Heart left ventricle (tissue), 16 donors: ENCODE results near the gene ZMAT3. TPM values are rescaled to one million over a fixed set of nuclear protein-coding genes. Genes with fewer than 3 reads are reported as not detected.
"Not testable (repeated sequence)": the region's sequence is repeated elsewhere in the genome, so short reads cannot be mapped to it uniquely, and the experiment has no call there.

Source experiments
- ATAC-seq, 4 donors: fragments of 200-7000 bp; cut with Tn5 transposase; one replicate each; pipeline ENCODE4 v1.9.1; 2020 to 2022; ENCODE audit warnings: moderate library complexity in 4 of 4, mild to moderate bottlenecking in 3 of 4, moderate number of reproducible peaks in 1 of 4
- DNase-seq, 5 donors: peaks; one replicate each; pipeline ENCODE4 v3.0.0-alpha.2; 2020
- H3K27ac ChIP-seq, 12 donors: fragments of 200-600 bp; sonication (generic) in 4 of 12; one replicate each; pipeline versions ENCODE4 v1.5.0 to v1.8.0; 2016 to 2022; ENCODE audit warnings: mild to moderate bottlenecking in 2 of 12
- H3K27me3 ChIP-seq, 9 donors: fragments of 200-600 bp; sonication (generic) in 2 of 9; one replicate each; pipeline versions ENCODE4 v1.5.1 to v1.8.0; 2016 to 2022; ENCODE audit warnings: mild to moderate bottlenecking in 3 of 9
- H3K36me3 ChIP-seq, 9 donors: fragments of 200-600 bp; sonication (generic) in 2 of 9; one replicate each; pipeline versions ENCODE4 v1.5.0 to v1.8.0; 2018 to 2022; ENCODE audit warnings: mild to moderate bottlenecking in 2 of 9
- H3K4me1 ChIP-seq, 12 donors: fragments of 200-600 bp; sonication (generic) in 4 of 12; one replicate each; pipeline versions ENCODE4 v1.5.0 to v1.8.0; 2016 to 2022; ENCODE audit warnings: mild to moderate bottlenecking in 3 of 12
- H3K4me3 ChIP-seq, 12 donors: fragments of 200-600 bp; sonication (generic) in 4 of 12; one replicate each; pipeline versions ENCODE4 v1.5.0 to v1.8.0; 2017 to 2022; ENCODE audit warnings: mild to moderate bottlenecking in 9 of 12, moderate library complexity in 4 of 12
- H3K9me3 ChIP-seq, 12 donors: fragments of 200-600 bp; sonication (generic) in 4 of 12; one replicate each; pipeline versions ENCODE4 v1.5.0 to v1.8.0; 2016 to 2022; ENCODE audit warnings: mild to moderate bottlenecking in 1 of 12
- CTCF ChIP-seq, 12 donors: fragments of 200-600 bp; sonication (generic) in 4 of 12; IDR thresholded peaks; one replicate each; pipeline versions ENCODE4 v1.5.0 to v1.8.0; 2018 to 2022; ENCODE audit warnings: antibody characterized with exemption in 12 of 12, mild to moderate bottlenecking in 5 of 12
- POLR2A ChIP-seq, 2 donors: fragments of 450-650 bp; IDR thresholded peaks; one replicate each; pipeline ENCODE4 v1.6.1; 2017; ENCODE audit warnings: antibody characterized with exemption in 2 of 2, mild to moderate bottlenecking in 2 of 2, moderate library complexity in 2 of 2
- WGBS, 4 donors: extraction: QIAGEN DNeasy Blood & Tissue Kit in 2 of 4; methylation state at CpG; one replicate each; pipeline versions ENCODE4 v1.1.5 to v1.1.7; 2013 to 2018; 5-methylcytosine and 5-hydroxymethylcytosine counted together
- intact Hi-C, 10 donors: fragments of 100-400 bp; cut with DNase I; formaldehyde crosslinking; loops; one replicate each; pipeline versions ENCODE4 v1.11.1 to v1.14.2; 2022
- polyA plus RNA-seq, 2 donors: library from polyadenylated mRNA; stranded (reverse); fragments of 200-250 nt; gene quantifications; one replicate each; pipeline ENCODE4 v1.2.3, GENCODE V29; 2013
- total RNA-seq, 9 donors: library from RNA; depleted of rRNA in 2 of 9; stranded (reverse); fragments of >200 nt in 2 of 9; fragmentation: NEBNext Ultra II Directional in 3 of 9; extraction: Animal tissue kit (Norgen Biotek cat#: 25700) in 3 of 9; gene quantifications; one replicate each; pipeline versions ENCODE4 v1.1.0 to v1.2.4, GENCODE V29; 2016 to 2023
- donor health status: ischemic (EF 13 %, LVEDD 7.1; RV severe dilation, severe dysfunction).
- donor health status: healthy with polysubstance abuse.
- donor health status: DM: no; HTN: yes; CAD: no.
- donor health status: DM: no; HTN: no; CAD: no.
- donor health status: ischemic (EF 25% LVEDD 6.9; RV normal size, moderate dysfunction).
- donor health status: ischemic (EF 25% LVEDD 5.7; RV mildly dilated, moderate dysfunction).
- donor health status: healthy.
- donor health status: DM: yes; HTN: yes; CAD: no.
- donor health status: ischemic (EF 35%, LVEDD 5.7; RV mildly dilated, moderate dysfunction).
- donor health status: nonischemic (EF 11% LVEDD 7.7; RV severe dilation, severe dysfunction).
- donor health status: DM: yes; HTN: yes; CAD: no.
- donor health status: PGD.
- donor health status: ischemic (EF 29% LVEDD 5.4; RV normal size, mild dysfunction).
- donor health status: nonischemic (EF 23%, LVEDD 6.1; RV moderate dilation, normal function).

The ZMAT3 gene
- total and polyA plus RNA-seq, 11 donors = 2.0 to 23.2 (median 14.3) TPM

GRCh38 chr3:179067839-179068238 lies 3.8 kb downstream of the ZMAT3 start:
- WGBS, 4 donors = 18 to 36% (median 24%) methylated on average over 4 of the region's 4 CpGs
- TF ChIP-seq POLR2A (IDR thresholded peaks at IDR 0.05) = no peak
- TF ChIP-seq CTCF (IDR thresholded peaks at IDR 0.05) = no peak

GRCh38 chr3:179067291-179067690 lies 4.3 kb downstream of the ZMAT3 start:
- H3K4me3 ChIP-seq = no peak overlapping the region
- H3K36me3 ChIP-seq = peaks cover 0 to 32% (median 25%) of the 10 kb centered on the region in 9 donors
- TF ChIP-seq CTCF (IDR thresholded peaks at IDR 0.05) (no peak), POLR2A (IDR thresholded peaks at IDR 0.05) (no peak)
- no peaks in the 10 kb centered on the region for H3K9me3 ChIP-seq
- no peak overlapping the region for H3K27ac ChIP-seq
- WGBS, 4 donors = 80 to 92% (median 80%) methylated on average over 1 of the region's 1 CpG
- ATAC-seq (no peak), DNase-seq (no peak)
- no peaks in the 10 kb centered on the region for H3K27me3 ChIP-seq
- intact Hi-C loops = loop anchor here in 1 of 10 donors (5.0 kb wide), 1 partner anchor 50 kb away; no protein-coding TSS in a partner anchor
- peaks cover 0 to 44% (median 22%) of the 10 kb centered on the region in 12 donors for H3K4me1 ChIP-seq

More at GRCh38 chr3:179067839-179068238, 3.8 kb downstream of the ZMAT3 start:
- DNase-seq (no peak), ATAC-seq (no peak)
- Histone ChIP-seq H3K27ac (no peak overlapping the region), H3K27me3 (no peaks in the 10 kb centered on the region), H3K4me1 (peaks cover 0 to 46% (median 23%) of the 10 kb centered on the region in 12 donors), H3K36me3 (peaks cover 0 to 32% (median 25%) of the 10 kb centered on the region in 9 donors), H3K9me3 (no peaks in the 10 kb centered on the region), H3K4me3 (no peak overlapping the region)
- intact Hi-C loops = loop anchor here in 1 of 10 donors (5.0 kb wide), 1 partner anchor 51 kb away; no protein-coding TSS in a partner anchor

- H3K27me3 ChIP-seq = no peaks in the 10 kb centered on the region
- ATAC-seq (no peak), DNase-seq (no peak)
- no peak overlapping the region for H3K27ac ChIP-seq
- peaks cover 0 to 34% (median 25%) of the 10 kb centered on the region in 9 donors for H3K36me3 ChIP-seq
- H3K4me1 ChIP-seq = peaks cover 0 to 24% (median 9%) of the 10 kb centered on the region in 12 donors
- no peaks in the 10 kb centered on the region for H3K9me3 ChIP-seq
- intact Hi-C loops = no loop called here
- TF ChIP-seq POLR2A (IDR thresholded peaks at IDR 0.05) = no peak
- TF ChIP-seq CTCF (IDR thresholded peaks at IDR 0.05) = no peak
- H3K4me3 ChIP-seq = no peak overlapping the region
- 84 to 93% (median 89%) methylated on average over 6 of the region's 6 CpGs for WGBS, 4 donors
Observed at GRCh38 chr3:179063945-179064560, 7.6 kb downstream of the ZMAT3 start.

DNA sequence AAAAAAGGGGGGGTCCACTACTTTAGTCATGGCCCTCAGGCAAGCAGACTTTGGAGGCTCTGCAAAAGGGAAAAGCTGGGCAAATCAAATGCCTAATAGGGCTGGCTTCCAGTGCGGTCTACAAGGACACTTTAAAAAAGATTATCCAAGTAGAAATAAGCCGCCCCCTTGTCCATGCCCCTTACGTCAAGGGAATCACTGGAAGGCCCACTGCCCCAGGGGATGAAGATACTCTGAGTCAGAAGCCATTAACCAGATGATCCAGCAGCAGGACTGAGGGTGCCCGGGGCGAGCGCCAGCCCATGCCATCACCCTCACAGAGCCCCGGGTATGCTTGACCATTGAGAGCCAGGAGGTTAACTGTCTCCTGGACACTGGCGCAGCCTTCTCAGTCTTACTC lies 15.3 kb downstream of the ZMAT3 start:
- 92 to 97% (median 95%) methylated on average over 8 of the region's 8 CpGs for WGBS, 4 donors
- Histone ChIP-seq H3K4me1 (peaks cover 0 to 3% (median 0%) of the 10 kb centered on the region in 12 donors), H3K36me3 (peaks cover 0 to 20% (median 2%) of the 10 kb centered on the region in 9 donors), H3K27me3 (no peaks in the 10 kb centered on the region), H3K9me3 (peaks cover 0 to 19% (median 0%) of the 10 kb centered on the region in 12 donors), H3K4me3 (no peak overlapping the region), H3K27ac (no peak overlapping the region)
- intact Hi-C loops = no loop called here
- ATAC-seq (no peak), DNase-seq (no peak)
- no peak for TF ChIP-seq CTCF (IDR thresholded peaks at IDR 0.05)

DNA sequence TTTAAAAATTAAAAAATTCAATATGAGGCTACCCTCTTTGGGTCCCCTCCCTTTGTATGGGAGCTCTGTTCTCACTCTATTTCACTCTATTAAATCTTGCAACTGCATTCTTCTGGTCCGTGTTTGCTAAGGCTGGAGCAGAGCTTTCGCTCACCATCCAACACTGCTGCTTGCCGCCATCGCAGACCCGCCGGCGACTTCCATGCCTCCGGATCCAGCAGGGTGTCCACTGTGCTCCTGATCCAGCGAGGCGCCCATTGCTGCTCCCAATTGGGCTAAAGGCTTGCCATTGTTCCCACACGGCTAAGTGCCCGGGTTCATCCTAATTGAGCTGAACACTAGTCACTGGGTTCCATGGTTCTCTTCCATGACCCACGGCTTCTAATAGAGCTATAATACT lies 17.0 kb downstream of the ZMAT3 start:
- DNase-seq, intact Hi-C loops, H3K4me1 ChIP-seq, H3K27me3 ChIP-seq, H3K27ac ChIP-seq, H3K4me3 ChIP-seq, ATAC-seq: not testable (repeated sequence)
- 88 to 97% (median 93%) methylated on average over 13 of the region's 13 CpGs for WGBS, 4 donors
- Histone ChIP-seq H3K9me3 (peaks cover 0 to 28% (median 0%) of the 10 kb centered on the region in 12 donors), H3K36me3 (peaks cover 0 to 20% (median 2%) of the 10 kb centered on the region in 9 donors)
